WERI-Rb-1 (cell line): ENCODE results near the gene SHOC2.

Source experiments
- DNase-seq: peaks from one replicate; pipeline ENCODE4 v3.0.0-alpha.2; 2020
- H3K27ac ChIP-seq: fragments of 250-450 bp; sonication (Bioruptor Pico); 2 replicates; pipeline ENCODE4 v1.5.1; 2020; ENCODE audit warnings: mild to moderate bottlenecking, moderate library complexity
- H3K27me3 ChIP-seq: fragments of 250-450 bp; sonication (Bioruptor Pico); 2 replicates; pipeline ENCODE4 v1.5.1; 2021; ENCODE audit warnings: mild to moderate bottlenecking, low read depth, moderate library complexity; ENCODE audit not compliant: insufficient read depth, severe bottlenecking
- H3K36me3 ChIP-seq: fragments of 250-450 bp; sonication (Bioruptor Pico); 2 replicates; pipeline ENCODE4 v1.5.1; 2020; ENCODE audit warnings: mild to moderate bottlenecking, moderate library complexity
- H3K4me3 ChIP-seq: 2 replicates; pipeline ENCODE4 v1.5.1; 2011; ENCODE audit warnings: low read depth, mild to moderate bottlenecking, control low read depth, low read length
- H3K9me3 ChIP-seq: fragments of 250-450 bp; sonication (Bioruptor Pico); 2 replicates; pipeline ENCODE4 v1.5.1; 2021; ENCODE audit warnings: mild to moderate bottlenecking, moderate library complexity; ENCODE audit not compliant: severe bottlenecking
- TF ChIP-seq, protein P1 (sequence below): IDR thresholded peaks from 2 replicates; pipeline ENCODE4 v1.5.1; 2011; ENCODE audit warnings: low read depth, mild to moderate bottlenecking, control low read depth, inconsistent platforms, low read length

The SHOC2 gene

DNA sequence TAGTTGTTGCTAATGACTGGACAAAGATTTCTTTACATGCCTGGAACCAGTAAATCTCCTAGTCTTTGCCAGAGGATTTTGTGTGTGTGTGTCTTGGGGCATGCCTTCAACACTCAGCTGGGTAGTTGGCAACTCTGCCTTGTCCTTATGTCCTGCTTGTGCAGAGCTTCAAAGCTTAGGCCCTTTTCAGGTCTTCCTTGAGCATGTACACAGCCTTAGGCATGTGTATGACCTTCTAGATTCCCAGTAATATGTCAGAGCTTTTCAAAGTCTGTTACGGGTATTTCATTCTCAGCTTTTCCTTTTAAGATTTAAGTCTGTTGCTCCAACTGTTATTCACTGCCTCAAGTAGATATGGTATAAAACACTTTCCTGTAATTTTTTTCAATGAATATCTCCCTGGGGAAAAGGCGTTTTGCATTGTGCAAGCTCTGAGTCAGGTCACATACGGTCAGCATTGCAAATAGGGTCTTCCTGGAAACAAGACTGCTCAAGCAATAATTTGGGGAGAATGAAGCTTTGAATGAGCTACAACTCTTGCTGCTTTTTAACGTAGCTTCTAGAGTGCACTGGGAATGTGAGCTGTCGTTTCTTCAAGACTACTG is 25.5 kb downstream of the SHOC2 start:
- Histone ChIP-seq H3K9me3 (no peaks in the 10 kb centered on the region), H3K27me3 (no peaks in the 10 kb centered on the region), H3K4me3 (no peak overlapping the region), H3K36me3 (no peaks in the 10 kb centered on the region; the same call in 1 of the 2 replicates), H3K27ac (no peak overlapping the region)
- TF ChIP-seq, protein P1, sequence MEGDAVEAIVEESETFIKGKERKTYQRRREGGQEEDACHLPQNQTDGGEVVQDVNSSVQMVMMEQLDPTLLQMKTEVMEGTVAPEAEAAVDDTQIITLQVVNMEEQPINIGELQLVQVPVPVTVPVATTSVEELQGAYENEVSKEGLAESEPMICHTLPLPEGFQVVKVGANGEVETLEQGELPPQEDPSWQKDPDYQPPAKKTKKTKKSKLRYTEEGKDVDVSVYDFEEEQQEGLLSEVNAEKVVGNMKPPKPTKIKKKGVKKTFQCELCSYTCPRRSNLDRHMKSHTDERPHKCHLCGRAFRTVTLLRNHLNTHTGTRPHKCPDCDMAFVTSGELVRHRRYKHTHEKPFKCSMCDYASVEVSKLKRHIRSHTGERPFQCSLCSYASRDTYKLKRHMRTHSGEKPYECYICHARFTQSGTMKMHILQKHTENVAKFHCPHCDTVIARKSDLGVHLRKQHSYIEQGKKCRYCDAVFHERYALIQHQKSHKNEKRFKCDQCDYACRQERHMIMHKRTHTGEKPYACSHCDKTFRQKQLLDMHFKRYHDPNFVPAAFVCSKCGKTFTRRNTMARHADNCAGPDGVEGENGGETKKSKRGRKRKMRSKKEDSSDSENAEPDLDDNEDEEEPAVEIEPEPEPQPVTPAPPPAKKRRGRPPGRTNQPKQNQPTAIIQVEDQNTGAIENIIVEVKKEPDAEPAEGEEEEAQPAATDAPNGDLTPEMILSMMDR, result no peak
- DNase-seq, result no peak

DNA sequence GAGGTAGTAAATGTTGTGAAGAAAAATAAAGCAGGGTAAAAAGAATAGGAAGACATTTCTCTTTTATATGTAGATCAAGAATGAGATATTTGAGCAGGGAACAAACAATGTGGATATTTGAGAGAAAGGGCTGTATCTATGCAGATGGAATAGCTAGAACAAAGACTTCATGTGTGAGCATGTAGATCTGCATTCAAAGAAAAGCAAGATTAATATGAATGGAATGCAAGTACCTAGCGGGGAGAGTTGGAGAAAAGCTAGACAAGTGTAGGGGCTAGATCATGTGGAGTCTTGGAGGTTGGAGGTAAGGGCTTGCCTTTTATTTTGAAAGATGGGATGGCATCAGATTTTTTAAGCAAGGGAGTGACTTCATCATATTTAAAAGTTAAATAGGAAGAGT is 27.1 kb downstream of the SHOC2 start:
- Histone ChIP-seq H3K4me3 (no peak overlapping the region), H3K9me3 (no peaks in the 10 kb centered on the region), H3K36me3 (no peaks in the 10 kb centered on the region; the same call in 1 of the 2 replicates), H3K27ac (no peak overlapping the region), H3K27me3 (no peaks in the 10 kb centered on the region)
- DNase-seq, result no peak
- TF ChIP-seq, protein P1, result no peak

DNA sequence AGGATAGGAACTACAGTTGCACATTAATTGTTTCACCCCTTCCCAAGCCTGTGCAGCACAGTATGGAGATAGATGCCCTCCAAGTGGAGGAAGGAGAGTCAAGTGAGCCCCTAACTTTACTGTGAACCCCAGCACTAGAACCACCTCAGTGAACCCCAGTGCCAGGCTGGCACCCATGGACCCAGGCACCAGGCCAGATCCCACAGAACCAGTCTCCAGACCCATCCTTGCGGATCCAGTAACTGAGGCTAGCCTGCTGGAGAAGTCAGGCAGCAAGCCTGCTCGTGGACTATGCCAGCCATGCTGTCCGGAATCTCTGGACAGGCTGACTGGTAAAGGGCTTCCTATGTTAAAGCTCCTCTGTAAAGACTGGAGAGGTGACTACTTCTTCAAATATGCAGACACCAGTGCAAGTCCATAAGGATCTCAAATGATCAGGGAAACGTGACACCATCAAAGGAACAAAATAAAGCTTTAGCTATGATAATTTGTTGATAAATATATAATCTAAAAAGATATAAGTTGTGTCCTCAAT is 27.7 kb downstream of the SHOC2 start:
- H3K27ac ChIP-seq, result no peak overlapping the region
- H3K27me3 ChIP-seq, result no peaks in the 10 kb centered on the region
- no peak for DNase-seq
- no peak overlapping the region for H3K4me3 ChIP-seq
- H3K9me3 ChIP-seq, result no peaks in the 10 kb centered on the region
- TF ChIP-seq, protein P1, result no peak
- no peaks in the 10 kb centered on the region; the same call in 1 of the 2 replicates for H3K36me3 ChIP-seq

DNA sequence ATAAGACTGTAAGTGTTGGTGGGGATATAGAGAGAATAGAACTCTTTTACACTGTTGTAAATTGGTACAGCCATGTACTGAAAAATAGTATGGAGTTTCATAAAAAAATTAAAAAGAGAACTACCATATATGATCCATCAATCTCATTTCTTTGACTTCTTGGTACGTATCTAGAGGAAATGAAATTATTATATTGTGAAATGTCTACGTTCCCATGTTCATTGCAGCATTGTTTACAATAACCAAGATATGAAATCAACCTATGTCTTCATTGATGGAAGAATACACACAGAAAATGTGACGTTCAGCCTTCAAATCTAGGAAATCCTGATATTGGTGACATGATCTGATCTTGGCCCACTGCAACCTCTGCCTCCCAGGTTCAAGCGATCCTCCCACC is 32.0 kb downstream of the SHOC2 start:
- DNase-seq, result no peak
- Histone ChIP-seq H3K4me3 (no peak overlapping the region), H3K36me3 (no peaks in the 10 kb centered on the region), H3K27ac (no peak overlapping the region), H3K27me3 (no peaks in the 10 kb centered on the region), H3K9me3 (no peaks in the 10 kb centered on the region)
- TF ChIP-seq, protein P1, result no peak

DNA sequence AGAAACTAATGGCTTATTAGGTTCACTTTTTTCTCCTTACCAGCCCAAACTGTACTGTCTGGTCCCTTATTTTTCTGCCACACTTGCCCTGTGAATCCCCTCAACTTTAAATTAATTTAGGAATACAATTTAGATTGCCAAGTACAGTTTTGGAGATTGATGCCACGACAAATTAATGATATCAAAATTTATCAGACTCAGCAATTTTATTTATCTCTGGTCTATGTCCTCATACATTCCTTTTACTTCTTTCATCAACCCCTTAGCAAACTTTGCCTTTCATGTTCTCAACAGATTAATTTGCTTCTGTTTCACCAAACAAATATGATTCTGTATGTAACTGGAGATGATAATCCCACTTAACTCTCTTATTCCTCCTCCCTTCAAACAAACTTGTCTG is 38.2 kb downstream of the SHOC2 start:
- no peak overlapping the region for H3K4me3 ChIP-seq
- H3K27ac ChIP-seq, result no peak overlapping the region
- no peak for DNase-seq
- no peaks in the 10 kb centered on the region for H3K27me3 ChIP-seq
- TF ChIP-seq, protein P1, result no peak
- H3K36me3 ChIP-seq, result no peaks in the 10 kb centered on the region
- H3K9me3 ChIP-seq, result no peaks in the 10 kb centered on the region
